Kidney (tissue), 14 donors: ENCODE measurements around the gene PACS2. TPM values are rescaled to one million over a fixed set of nuclear protein-coding genes. Genes with fewer than 3 reads are reported as not detected.
A peak's percentile ranks its signal among the peaks of the same experiment; 100 is the strongest.

Experiments
- DNase-seq, 5 donors: peaks; one replicate each; pipeline ENCODE4 v3.0.0-alpha.2; 2013 to 2020
- FAIRE-seq: peaks from 2 replicates; lab custom pipeline; 2012; peaks lifted over from hg19 to GRCh38; lab: Jason Lieb, UNC
- H3K27ac ChIP-seq, 2 donors: one replicate each; pipeline ENCODE4 v1.7.0; 2013; ENCODE audit warnings: low read depth in 2 of 2, low read length in 2 of 2, inconsistent platforms in 1 of 2
- H3K27me3 ChIP-seq: one replicate; pipeline ENCODE4 v1.7.1; 2013; ENCODE audit warnings: low read length, inconsistent platforms; ENCODE audit not compliant: control insufficient read depth, insufficient read depth
- H3K36me3 ChIP-seq, 3 donors: one replicate each; pipeline versions ENCODE4 v1.7.0 to v1.7.1; 2013; ENCODE audit warnings: low read length in 3 of 3, control low read depth in 1 of 3, inconsistent platforms in 1 of 3; ENCODE audit not compliant: insufficient read depth in 3 of 3, control insufficient read depth in 2 of 3
- H3K4me1 ChIP-seq, 3 donors: one replicate each; pipeline versions ENCODE4 v1.7.0 to v1.7.1; 2013; ENCODE audit warnings: low read length in 3 of 3, inconsistent platforms in 1 of 3, low read depth in 1 of 3; ENCODE audit not compliant: control insufficient read depth in 2 of 3, insufficient read depth in 2 of 3
- H3K4me3 ChIP-seq, 3 donors: one replicate each; pipeline versions ENCODE4 v1.7.0 to v1.8.1; 2013; ENCODE audit warnings: low read length in 3 of 3, control low read depth in 1 of 3, inconsistent platforms in 1 of 3
- H3K9ac ChIP-seq, 3 donors: one replicate each; pipeline versions ENCODE4 v1.7.0 to v1.7.1; 2013; ENCODE audit warnings: low read length in 3 of 3, control low read depth in 1 of 3, inconsistent platforms in 1 of 3
- H3K9me3 ChIP-seq, 3 donors: one replicate each; pipeline versions ENCODE4 v1.7.0 to v1.7.1; 2013; ENCODE audit warnings: low read length in 3 of 3, control low read depth in 1 of 3, inconsistent platforms in 1 of 3; ENCODE audit not compliant: control insufficient read depth in 2 of 3, insufficient read depth in 1 of 3
- CTCF ChIP-seq: IDR thresholded peaks from 3 replicates; pipeline ENCODE4 v1.5.1; 2012; ENCODE audit warnings: mild to moderate bottlenecking, moderate library complexity, borderline replicate concordance; ENCODE audit not compliant: insufficient read depth; ENCODE audit errors: extremely low read depth
- intact Hi-C: fragments of 100-400 bp; cut with DNase I; formaldehyde crosslinking; loops from one replicate; pipeline ENCODE4 v1.11.1; 2022
- polyA plus RNA-seq: library from polyadenylated mRNA; stranded (reverse); fragments of 350-450 nt; fragmentation: Illumina TruSeq; extraction: RNeasy Lipid Tissue Mini Kit (QIAGEN cat#74804); gene quantifications from one replicate; pipeline ENCODE4 v1.2.3, GENCODE V29; 2014; ENCODE audit warnings: low read depth, low replicate concordance; ENCODE audit not compliant: insufficient read depth
- total RNA-seq: library from RNA; stranded (reverse); fragmentation: NEBNext Ultra II Directional; extraction: Animal tissue kit (Norgen Biotek cat#: 25700); gene quantifications from one replicate; pipeline ENCODE4 v1.2.1, GENCODE V29; 2021
- donor health status: control.
- donor health status: control.
- donor health status: control.
- donor health status: control.
- donor health status: control.
- donor health status: DM: yes; HTN: yes; CAD: no.
- donor health status: Normal renal cell carcinoma (clear cell type).

Gene PACS2
- total and polyA plus RNA-seq, 2 donors from 2014 or later: 35.7 to 83.9 TPM

GRCh38 chr14:105430042-105430441 is 115.5 kb downstream of the PACS2 start:
- no peaks in the 10 kb centered on the region for H3K27me3 ChIP-seq
- H3K4me1 ChIP-seq: peaks cover 0 to 2% (median 0%) of the 10 kb centered on the region in 3 donors
- intact Hi-C loops: no loop called here
- H3K9me3 ChIP-seq: peaks cover 0 to 3% (median 0%) of the 10 kb centered on the region in 3 donors
- no peak for TF ChIP-seq CTCF
- H3K36me3 ChIP-seq: peaks cover 0 to 4% (median 0%) of the 10 kb centered on the region in 3 donors
- FAIRE-seq: no peak
- no peak for DNase-seq
- H3K9ac ChIP-seq: no peak overlapping the region
- no peak overlapping the region for H3K27ac ChIP-seq
- H3K4me3 ChIP-seq: no peak overlapping the region

DNA sequence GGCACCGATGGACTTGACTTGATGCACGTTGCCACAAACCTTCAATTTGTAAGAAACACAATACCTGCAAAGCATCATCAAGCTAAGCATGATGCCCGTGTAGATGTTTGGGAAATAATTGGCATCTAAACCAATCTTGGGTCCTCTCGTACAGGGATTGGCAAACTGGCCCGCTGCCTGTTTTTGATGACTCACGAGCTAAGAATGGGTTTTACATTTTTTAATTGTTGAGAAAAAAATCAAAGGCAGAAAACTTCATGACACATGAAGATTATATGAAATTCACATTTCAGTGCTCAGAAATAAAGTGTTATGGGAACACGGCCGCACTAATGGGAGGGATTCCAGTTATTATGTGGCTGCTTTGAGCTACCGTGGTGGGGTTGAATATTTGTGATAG is 116.0 kb downstream of the PACS2 start:
- DNase-seq (no peak), FAIRE-seq (no peak)
- H3K9me3 ChIP-seq: peaks cover 0 to 3% (median 0%) of the 10 kb centered on the region in 3 donors

DNA sequence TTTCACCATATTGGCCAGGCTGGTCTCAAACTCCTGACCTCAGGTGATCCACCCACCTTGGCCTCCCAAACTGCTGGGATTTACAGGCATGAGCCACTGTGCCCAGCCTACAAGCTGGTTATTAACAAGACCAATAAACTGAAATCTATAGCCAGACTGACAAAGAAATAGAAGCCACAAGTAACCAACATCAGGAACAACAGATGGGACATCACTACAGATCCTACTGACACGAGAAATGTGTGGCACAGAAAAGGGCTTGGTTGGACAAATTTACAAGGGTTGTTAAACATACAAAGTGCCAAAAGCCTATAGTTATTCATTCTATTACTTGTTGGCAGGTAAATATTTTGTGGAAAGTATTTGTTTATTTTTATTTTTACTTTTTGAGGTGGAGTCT is 116.7 kb downstream of the PACS2 start:
- FAIRE-seq: no peak
- no peak for TF ChIP-seq CTCF
- H3K36me3 ChIP-seq: peaks cover 0 to 4% (median 0%) of the 10 kb centered on the region in 3 donors
- H3K4me1 ChIP-seq: peaks cover 0 to 2% (median 0%) of the 10 kb centered on the region in 3 donors
- peaks cover 0 to 3% (median 0%) of the 10 kb centered on the region in 3 donors for H3K9me3 ChIP-seq
- H3K9ac ChIP-seq: no peak overlapping the region
- H3K27me3 ChIP-seq: no peaks in the 10 kb centered on the region
- intact Hi-C loops: no loop called here
- H3K4me3 ChIP-seq: no peak overlapping the region
- no peak for DNase-seq
- no peak overlapping the region for H3K27ac ChIP-seq

More for the DNA sequence above, 116.0 kb downstream of the PACS2 start:
- Histone ChIP-seq H3K9ac (no peak overlapping the region), H3K27me3 (no peaks in the 10 kb centered on the region), H3K4me1 (peaks cover 0 to 2% (median 0%) of the 10 kb centered on the region in 3 donors), H3K4me3 (no peak overlapping the region), H3K27ac (no peak overlapping the region), H3K36me3 (peaks cover 0 to 4% (median 0%) of the 10 kb centered on the region in 3 donors)
- intact Hi-C loops: no loop called here
- no peak for TF ChIP-seq CTCF

GRCh38 chr14:105432657-105433056 is 118.1 kb downstream of the PACS2 start:
- no peaks in the 10 kb centered on the region for H3K9me3 ChIP-seq
- no peak overlapping the region for H3K4me3 ChIP-seq
- DNase-seq: peak in 1 of 5 donors; percentile 18
- H3K9ac ChIP-seq: no peak overlapping the region
- H3K27ac ChIP-seq: no peak overlapping the region
- H3K4me1 ChIP-seq: peaks cover 0 to 2% (median 0%) of the 10 kb centered on the region in 3 donors
- no peaks in the 10 kb centered on the region for H3K27me3 ChIP-seq
- no peak for TF ChIP-seq CTCF
- intact Hi-C loops: no loop called here
- no peaks in the 10 kb centered on the region for H3K36me3 ChIP-seq
- FAIRE-seq: no peak
